Hematopoietic multipotent progenitor cell treated with erythropoietin and hydrocortisone succinate and interleukin-3 and kit ligand, for 6 days (in vitro differentiated cells): ENCODE results near the gene SPINT4.

Experiments used
- DNase-seq: peaks from one replicate; pipeline ENCODE4 v3.0.0-alpha.2; 2015

SPINT4 gene

DNA sequence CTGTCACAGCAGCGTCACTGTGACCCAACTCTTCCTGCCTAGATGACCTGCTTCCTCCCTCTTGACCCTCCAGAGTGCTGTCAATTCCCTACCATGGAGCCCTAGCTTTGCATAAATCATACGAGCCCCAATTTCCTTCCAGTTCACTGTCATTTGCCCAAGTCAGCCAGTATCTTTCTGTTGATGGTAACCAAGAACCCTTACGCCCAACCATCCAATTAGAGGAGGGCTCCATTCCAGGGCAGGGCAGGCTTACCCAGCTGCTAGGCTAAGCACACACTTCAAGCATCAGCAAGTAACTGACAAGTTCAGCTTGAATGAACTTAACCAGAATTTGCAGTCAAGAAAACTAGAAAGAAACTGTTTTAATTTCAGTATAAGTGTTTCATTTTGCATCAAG, 43.8 kb downstream of the SPINT4 start:
- no peak for DNase-seq

DNA sequence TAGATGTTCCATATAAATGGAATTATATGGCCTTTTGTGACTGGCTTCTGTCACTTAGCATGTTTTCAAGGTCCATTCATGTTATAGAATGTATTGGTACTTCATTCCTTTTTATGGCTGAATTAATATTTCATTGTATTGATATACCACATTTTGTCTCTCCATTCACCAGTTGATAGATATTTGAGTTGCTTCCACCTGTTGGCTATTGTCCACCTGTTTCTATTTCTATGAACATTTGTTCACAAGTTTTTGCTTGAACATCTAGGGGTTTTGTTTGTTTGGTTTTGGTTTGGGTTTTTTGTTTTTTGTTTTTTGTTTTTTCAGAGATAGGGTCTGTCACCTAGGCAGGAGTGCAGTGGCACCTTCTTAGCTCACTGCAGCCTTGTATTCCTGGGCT, 46.3 kb downstream of the SPINT4 start:
- no peak for DNase-seq

DNA sequence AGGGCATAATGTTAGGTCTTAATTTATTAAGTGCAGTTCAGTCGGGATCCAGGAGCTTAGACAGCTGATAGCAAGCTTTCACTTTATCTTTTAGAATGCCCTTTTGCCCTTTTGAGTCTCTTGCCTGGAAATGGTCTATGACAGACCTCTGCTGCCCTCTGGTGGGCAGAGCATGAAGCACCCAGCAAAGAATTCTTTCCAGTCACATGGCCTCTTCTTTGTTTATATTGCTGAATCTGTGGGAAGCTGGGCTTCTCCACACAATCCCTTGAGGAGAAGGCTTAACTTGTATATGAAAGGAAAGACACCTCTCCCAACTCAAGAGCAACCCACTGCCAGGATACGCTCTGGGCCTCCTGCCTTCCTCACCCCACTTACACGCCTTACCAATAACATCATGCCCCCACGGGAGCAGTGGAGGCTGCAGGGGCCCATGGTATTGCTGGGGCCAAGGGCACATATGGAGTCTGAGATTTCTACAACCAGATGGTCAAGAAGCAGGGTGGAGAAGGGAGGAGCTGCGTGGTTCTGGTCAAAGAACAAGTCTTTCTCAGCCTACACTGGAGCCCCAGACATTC, 49.1 kb downstream of the SPINT4 start:
- DNase-seq, result peak; percentile 91

DNA sequence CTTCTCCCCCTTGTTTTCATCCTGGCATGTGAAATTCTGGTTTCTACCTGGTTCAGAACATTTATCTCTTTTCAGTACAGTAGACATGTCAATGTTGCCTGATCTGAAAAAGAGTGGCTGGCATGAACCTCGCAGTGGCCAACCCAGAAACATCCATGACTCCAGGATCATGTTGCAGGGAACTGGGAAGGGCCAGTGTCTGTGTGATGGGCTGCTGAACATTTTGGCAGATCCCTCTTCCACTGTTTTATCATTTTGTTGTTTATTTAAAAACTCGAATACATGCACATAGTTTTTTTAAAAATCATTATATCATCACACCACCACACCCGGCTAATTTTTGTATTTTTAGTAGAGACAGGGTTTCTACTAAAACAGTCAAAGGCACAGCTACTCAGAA, 50.5 kb downstream of the SPINT4 start:
- DNase-seq, result no peak

DNA sequence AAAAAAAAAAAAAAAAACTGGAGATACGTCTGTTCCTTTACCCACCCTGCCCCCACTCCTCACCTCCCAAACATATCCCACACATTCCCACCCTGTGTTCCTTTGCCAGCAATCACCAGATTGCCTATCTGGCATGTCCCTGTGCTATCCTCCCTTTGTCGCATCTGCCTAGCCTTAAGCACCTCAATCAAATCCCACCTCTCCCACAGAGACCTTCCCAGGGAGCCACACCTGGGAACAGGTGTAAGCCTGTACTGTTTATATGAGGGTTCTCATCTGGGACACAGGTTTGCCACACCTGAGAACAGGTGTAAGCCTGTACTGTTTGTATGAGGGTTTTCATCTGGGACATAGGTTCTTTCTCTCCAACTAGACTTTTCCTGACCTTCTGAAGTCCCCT, 52.8 kb downstream of the SPINT4 start:
- no peak for DNase-seq

DNA sequence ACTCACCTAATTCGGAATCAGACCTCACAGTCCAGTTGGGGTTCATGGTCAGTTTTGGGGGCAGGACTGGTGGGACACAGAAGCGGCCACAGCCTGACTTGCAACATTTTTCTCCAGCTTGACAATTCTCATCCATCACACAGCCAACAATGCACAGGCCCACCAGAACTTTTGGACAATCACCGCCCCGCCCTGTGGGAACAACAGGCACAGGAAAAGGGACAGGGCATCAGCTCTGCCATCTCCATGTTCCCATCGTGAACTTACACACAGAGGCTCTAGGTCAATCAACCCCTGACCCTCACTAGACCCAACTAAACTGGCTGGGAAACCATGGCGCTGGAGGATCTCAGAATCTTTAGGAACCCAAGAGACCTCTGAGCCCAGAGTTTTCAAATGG, 53.3 kb downstream of the SPINT4 start:
- DNase-seq, result no peak
